GM18858 (cell line): ENCODE results near the gene CYP2C18.
"Not testable (repeated sequence)": the region's sequence is repeated elsewhere in the genome, so short reads cannot be mapped to it uniquely, and the experiment has no call there.

Experiments
- ATAC-seq: cut with Tn5 transposase; IDR thresholded peaks from one replicate; pipeline ENCODE4 v1.9.1; 2021; ENCODE audit not compliant: unreplicated experiment

The CYP2C18 gene

DNA sequence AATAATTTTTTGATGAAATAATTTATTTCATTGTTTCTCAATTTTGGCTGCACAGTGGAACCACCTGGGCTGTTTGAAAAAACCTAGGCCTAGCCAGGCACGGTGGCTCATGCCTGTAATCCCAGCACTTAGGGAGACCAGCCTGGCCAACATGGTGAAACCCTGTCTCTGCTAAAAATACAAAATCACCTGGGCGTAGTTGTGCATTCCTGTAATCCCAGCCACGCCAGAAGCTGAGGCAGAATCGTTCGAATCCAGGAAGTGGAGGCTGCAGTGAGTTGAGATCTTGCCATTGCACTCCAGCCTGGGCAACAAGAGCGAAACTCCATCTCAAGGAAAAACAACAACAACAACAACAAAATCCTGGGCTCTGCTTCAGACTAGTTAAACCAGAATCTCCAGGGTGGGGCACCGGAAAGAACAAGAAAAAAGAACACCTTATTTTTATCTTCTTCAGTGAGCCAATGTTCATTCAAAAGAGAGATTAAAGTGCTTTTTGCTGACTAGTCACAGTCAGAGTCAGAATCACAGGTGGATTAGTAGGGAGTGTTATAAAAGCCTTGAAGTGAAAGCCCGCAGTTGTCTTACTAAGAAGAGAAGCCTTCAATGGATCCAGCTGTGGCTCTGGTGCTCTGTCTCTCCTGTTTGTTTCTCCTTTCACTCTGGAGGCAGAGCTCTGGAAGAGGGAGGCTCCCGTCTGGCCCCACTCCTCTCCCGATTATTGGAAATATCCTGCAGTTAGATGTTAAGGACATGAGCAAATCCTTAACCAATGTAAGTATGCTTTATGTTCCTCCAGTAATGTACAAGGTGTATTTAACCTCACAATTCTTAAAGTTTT lies at the start of gene CYP2C18:
TSS of gene CYP2C18 (plus strand) at position 516 of the 841 bp plus-strand sequence. CDS start at position 607, 91 bp downstream.
- no peak for ATAC-seq

DNA sequence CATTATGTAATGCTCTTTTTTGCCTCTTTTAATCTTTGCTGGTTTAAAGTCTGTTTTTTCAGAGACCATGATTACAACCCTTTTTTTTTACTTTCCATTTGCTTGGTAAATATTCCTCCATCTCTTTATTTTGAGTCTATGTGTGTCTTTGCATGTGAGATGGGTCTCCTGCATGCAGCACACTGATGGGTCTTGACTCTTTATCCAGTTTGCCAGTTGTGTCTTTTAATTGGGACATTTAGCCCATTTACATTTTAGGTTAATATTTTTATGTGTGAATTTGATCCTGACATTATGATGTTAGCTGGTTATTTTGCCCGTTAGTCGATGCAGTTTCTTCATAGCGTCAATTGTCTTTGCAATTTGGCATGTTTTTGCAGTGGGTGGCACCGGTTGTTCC lies 45.4 kb upstream of the CYP2C18 start:
- ATAC-seq = not testable (repeated sequence)

DNA sequence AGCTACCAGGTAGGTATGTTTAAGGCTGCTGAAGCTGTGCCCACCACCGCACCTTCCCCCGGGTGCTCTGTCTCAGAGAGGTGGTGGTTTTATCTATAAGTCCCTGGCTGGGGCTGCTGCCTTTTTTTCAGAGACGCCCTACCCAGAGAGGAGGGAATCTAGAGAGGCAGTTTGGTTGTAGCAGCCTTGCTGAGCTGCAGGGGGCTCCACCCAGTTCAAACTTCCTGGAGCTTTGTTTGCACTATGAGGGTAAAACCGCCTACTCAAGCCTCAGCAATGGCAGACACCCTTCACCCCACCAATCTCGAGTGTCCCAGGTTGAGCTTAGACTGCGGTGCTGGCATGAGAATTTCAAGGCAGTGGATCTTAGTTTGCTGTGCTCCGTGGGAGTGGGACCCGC lies 43.6 kb upstream of the CYP2C18 start:
- no peak for ATAC-seq

DNA sequence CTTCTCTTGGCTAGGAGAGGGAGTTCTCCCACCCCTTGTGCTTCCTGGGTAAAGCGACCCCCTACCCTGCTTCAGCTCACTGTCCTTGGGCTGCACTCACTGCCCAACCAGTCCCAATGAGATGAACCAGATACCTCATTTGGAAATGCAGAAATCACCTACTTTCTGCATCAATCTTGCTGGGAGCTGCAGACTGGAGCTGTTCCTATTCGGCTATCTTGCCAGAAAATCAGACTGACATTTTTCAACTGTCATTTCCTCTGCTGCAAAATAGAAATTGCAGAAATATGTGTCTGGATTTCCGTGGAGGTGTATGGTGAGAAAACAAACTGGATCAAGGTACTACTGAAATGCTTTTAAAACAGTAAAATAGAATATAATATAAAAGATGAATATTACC lies 43.0 kb upstream of the CYP2C18 start:
- no peak for ATAC-seq

DNA sequence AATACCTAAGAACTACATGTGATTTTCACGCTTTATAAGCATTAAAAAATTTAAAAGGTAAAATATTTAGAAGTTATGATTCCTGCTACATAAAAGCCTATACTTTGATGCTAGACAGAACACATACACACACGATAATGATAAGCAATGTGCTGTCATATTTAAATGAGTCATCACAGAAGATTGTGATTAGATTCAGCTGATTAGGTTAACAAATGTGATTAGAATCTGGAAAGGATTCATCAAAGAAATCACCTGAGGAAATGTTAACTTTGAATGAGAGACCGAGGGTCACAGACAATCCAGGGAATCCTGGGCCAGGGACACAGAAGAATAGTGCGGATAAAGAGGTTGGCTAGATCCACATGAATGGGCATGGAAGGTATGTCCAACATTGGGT lies 42.0 kb upstream of the CYP2C18 start:
- ATAC-seq = no peak

DNA sequence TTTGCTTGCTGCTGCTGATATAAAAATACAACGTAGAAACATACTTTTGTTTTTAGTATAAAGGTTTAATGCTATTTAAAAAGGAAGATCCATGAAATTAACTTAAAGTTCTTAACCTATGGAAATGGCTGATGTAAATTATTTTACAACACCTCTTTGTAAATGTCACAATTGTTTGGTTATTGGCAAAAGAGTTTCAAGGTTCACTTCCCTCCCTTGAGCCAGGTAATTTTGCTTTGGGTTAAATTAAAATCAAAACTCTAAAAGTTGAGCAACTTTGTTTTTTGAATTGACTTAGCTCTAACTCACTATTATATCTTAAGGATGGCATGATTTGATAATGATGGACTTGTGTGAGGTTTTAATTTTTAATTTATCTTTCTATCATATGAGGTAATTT lies 39.2 kb upstream of the CYP2C18 start:
- no peak for ATAC-seq

DNA sequence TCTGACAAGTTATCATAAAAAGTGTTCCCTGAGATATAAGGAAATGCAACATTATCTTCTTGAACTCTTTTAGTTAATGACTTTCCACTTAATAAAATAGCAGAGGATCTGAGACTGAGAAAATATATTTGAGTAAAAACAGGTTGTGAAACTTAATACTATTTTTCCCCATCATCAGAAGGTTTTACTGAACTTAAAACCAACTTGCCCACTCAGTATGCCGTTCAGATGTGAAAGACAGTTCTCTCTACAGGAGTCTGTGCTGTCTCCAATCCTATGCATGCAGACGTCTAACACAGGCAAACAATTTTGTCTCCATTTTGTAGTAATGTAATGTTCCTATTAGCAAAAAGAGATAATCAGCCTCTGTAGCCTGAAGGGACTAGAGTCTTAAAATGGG lies 38.2 kb upstream of the CYP2C18 start:
- ATAC-seq = peak; percentile 93

DNA sequence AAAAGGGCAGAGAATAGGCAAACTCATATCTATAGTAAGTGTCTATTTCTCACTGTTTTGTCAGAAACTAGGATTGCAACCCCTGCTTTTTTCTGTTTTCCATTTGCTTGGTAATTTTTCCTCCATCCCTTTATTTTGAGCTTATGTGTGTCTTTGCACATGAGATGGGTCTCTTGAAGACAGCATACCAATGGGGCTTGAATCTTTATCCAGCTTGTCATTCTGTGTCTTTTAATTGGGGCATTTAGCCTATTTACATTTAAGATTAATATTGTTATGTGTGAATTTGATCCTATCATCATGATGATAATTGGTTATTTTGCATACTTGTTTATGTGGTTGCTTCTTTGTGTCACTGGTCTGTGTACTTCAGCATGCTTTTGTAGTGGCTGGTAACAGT lies 28.3 kb upstream of the CYP2C18 start:
- ATAC-seq = not testable (repeated sequence)

DNA sequence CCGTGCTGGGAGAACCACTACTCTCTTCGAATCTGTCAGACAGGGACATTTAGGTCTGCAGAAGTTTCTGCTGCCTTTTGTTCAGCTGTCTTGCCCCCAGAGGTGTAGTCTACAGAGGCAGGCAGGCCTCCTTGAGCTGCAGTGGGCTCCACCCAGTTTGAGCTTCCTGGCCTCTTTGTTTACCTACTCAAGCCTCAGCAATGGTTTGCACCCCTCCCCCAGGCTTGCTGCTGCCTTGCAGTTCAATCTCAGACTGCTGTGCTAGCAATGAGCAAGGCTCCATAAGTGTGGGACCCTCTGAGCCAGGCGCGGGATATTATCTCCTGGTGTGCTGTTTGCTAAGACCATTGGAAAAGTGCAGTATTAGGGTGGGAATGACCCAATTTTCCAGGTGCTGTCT lies 20.5 kb upstream of the CYP2C18 start:
- ATAC-seq = not testable (repeated sequence)

DNA sequence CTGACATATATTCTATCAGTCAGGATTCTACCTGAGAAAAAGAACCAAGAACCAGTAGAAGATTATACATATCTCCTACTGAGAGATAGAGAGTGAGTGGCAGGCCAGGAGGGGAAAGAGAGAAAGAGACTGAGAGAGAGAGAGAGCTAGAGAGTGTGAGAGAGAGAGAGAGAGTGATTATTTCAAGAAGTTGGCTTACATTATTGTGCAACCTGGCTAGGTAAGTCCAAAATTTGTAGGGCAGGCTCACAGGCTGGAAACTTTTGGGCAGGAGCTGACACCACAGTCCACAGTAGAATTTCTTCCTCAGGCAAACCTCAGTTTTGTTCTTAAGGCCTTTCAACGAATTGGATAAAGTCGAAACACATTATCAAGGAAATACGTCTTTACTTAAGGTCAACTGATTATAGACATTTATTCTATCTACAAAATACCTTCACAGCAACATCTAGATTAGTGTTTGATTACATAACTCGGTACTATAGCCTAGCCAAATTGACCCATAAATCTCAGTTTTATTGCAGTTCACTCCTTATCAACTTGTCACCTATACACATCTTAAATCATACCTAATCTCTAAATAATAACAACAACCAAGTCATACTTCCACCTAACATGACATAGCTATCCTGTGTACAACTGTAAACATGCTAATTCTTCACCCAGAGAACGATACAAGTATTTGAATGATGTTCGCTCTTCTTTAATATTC lies 17.0 kb upstream of the CYP2C18 start:
- no peak for ATAC-seq

DNA sequence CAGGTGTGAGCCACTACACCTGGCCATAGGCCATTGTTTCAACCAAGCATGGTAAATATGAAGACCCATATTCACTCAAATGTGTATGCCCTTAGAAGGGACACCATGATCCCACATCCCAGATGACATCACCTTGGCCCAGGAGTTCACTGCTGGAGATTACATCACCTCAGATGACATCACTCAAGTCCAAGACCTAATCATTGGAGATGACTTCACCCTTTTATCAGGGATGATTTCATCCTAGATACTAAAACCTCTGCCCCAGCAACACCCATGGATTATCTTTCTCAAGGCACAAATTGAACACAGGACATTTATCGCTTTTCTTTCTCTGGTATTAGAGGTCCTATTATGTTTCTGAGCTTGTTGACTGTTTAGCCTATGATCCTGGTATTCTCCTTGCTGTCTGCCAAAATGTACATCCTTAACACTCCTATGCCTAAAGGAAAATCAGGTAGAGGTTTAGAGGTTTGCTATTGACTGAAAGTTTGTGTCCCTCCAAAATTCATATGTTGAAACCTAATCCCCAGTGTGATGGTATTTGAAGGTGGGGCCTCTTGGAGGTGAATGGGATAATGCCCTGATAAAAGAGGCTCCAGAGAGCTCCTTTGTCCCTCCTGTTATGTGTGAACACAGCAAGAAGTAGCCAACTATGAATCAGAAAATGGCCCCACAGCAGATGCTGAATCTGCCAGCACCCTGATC lies 9.8 kb upstream of the CYP2C18 start:
- no peak for ATAC-seq

DNA sequence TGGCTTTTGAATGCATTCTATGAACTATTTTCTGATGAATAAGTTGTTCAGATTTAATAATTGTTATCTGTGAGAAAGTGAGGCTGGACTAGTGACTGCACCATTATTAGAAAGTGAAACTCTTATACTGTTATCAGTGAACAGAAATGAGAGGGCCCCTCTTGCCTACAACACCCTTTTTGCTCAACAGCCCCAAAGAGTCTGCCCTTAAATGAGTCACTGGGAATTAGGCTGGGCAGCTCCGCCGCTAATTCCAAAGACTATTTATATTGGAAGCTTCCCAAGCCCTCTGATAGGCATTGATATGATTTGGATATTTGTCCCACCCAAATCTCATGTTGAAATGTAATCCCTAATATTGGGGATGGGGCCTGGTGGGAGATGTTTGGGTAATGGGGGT lies 7.0 kb upstream of the CYP2C18 start:
- ATAC-seq = no peak

DNA sequence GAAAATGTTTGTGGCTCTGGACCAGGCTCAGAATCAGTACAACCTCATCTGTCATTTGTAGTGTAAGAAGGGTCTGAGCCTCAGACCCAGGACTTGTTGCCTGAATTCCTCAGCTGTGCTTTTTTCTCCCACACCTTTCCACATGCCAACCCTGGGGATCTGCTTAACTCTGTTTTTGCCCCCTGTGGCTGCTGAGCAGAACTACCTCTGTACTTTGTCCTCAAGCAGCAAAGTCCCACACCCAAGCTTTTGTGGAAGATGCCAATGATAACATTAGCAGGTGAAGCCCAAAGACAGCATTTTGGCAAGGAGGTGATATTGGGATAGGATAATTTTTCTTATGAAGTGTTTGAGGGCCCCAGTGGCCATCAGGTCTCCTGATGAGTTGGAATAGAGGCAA lies 5.8 kb upstream of the CYP2C18 start:
- ATAC-seq = no peak

DNA sequence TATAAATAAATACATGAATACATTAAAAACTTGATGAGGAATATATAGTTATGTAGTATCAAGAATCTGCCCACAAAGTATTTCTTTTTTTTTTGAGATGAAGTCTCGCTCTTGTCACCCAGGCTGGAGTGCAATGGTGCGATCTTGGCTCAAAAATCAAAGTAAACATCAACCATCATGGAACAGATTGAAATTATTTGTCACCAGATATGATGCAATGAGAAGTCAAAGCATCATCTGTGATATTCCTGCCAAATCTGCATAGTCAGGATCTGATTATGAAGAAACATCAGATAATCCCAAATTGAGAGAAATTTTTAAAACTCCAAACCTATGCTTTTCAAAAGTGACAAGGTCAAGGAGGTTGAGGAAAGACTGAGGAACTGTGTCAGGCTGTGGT lies 5.1 kb upstream of the CYP2C18 start:
- ATAC-seq = no peak

DNA sequence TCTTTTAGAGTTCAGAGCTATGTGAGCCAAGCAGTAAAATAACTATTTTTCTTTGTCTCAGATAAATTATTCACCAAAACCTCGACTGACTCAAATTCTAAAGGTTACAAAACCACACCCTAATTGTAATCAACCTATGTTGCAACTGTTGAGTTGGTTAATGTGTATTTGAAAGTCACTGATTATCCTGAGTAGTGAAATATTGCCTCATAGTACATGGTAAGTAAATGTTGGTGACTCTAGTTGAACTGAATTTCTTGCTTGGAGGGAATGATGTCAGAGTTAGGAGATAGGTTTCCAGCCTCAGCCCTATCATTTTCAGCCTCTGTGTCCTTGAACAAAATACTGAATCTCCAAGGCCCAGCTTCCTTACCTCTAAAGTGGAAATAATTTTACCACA lies 3.0 kb upstream of the CYP2C18 start:
- ATAC-seq = no peak

DNA sequence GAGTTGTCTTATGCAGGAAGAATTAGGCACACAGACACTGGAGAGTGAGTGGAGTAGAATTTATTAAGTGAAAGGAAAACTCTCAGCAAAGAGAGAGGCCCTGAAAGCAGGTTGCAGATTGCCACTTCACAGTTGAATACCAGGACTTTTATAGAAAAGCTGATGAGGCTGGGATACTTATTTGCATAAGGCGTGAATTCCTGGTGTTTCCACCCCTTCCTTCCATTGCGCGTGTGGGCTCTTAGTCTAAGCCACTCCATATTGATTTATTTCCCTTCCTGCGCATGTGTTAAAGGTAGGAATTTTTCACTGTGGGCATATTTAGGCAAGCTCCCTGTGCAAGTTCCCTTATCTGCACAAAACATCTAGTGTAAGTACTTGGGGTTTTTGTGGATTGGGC lies 893 bp upstream of the CYP2C18 start:
- not testable (repeated sequence) for ATAC-seq

DNA sequence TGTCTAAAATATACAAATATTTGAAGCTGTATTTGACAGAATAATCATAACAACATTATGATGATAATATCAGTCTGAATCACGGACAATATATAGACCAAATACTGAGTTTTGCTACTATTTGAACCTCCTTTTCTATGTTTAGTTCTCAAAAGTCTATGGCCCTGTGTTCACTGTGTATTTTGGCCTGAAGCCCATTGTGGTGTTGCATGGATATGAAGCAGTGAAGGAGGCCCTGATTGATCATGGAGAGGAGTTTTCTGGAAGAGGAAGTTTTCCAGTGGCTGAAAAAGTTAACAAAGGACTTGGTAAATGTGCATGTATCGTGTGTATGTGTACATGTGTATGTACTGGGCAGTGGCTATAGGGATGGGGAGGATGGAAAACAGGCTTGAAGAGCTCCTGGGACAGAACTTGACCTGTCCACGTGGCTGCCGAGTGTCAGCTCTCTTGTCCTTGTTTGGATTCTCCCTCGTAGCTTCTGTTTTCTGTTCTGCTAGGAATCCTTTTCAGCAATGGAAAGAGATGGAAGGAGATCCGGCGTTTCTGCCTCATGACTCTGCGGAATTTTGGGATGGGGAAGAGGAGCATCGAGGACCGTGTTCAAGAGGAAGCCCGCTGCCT lies 4.2 kb downstream of the CYP2C18 start:
- ATAC-seq = no peak

DNA sequence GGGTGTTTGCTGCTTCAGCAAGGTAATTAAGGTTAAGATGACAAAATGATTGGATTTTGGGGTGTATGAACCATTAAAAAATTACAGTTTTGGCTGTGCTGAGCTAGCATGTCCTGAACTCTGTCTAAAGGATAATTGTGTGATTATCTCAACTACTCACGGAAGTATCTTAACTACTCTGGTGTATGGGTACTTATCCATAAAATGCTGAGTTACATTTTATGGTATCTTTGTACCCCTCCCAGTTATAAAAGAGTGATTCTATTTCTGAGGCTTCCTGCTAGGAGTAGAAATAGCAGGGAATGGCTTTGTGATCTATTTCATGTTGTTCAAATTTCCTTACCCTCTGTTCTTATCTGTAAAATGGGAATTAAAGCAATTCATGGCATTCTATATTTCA lies 22.6 kb downstream of the CYP2C18 start:
- no peak for ATAC-seq

DNA sequence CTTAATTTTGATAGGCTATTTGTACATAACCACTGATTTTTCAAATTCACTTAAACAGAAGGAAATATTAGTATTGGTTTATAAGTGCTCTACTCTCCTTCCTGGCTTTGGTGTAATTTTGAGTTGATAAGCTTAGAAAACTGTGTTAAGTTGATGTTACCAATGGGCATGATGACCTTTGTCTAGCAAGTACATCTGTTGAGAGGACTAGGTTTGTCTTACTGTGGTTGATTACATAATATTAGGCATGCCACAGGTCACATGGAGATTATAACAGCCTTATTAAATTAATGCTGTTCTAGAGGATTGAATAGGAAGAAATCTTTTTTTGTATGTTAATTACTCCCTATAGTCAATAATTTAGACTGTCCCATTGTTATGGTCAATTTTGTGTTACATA lies 27.0 kb downstream of the CYP2C18 start:
- no peak for ATAC-seq

DNA sequence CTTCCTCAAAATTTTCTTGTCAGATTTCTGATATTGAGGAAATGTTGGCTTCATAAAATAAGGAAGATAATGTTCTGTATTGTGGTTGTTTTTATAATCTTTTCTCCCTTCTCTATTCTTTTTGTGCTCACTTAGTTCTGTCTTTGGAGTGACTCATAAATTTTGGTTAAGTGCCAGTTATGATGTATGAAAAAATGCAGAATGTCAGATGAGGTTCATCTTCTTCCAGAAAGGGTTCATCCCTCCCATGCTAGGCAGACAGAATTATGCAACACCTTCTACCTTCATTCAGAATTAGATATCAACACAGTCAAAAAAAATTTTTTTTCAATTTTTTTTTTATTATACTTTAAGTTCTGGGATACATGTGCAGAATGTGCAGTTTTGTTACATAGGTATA lies 42.3 kb downstream of the CYP2C18 start:
- no peak for ATAC-seq

DNA sequence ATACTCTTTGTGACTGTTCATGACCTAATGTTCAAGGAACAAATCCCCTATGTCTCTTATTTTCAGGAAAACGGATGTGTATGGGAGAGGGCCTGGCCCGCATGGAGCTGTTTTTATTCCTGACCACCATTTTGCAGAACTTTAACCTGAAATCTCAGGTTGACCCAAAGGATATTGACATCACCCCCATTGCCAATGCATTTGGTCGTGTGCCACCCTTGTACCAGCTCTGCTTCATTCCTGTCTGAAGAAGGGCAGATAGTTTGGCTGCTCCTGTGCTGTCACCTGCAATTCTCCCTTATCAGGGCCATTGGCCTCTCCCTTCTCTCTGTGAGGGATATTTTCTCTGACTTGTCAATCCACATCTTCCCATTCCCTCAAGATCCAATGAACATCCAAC lies 51.7 kb downstream of the CYP2C18 start:
- no peak for ATAC-seq
